HG03045 (cell line): Measurements from ENCODE around the gene SPAG8.

Experiments
- ATAC-seq: cut with Tn5 transposase; IDR thresholded peaks from one replicate; pipeline ENCODE4 v1.9.1; 2021; ENCODE audit warnings: mild to moderate bottlenecking, moderate library complexity; ENCODE audit not compliant: unreplicated experiment

The SPAG8 gene

DNA sequence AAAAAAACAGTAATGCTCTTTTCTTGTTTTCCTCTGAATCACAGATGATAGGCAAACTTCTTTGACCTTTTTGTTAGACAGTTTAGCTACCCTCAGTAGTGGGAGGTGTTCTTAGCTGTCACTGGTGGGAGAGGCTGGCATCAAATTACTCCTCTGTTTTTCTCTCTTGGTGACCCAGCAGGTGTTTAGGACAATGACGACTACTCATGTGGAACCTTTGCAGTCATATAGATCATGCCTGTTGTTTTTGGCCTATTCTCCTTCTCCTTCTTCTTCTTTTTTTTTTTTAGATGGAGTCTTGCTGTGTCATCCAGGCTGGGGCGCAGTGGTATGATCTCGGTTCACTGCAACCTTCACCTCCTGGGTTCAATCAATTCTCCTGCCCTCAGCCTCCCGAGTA is 36.0 kb downstream of the SPAG8 start:
- no peak for ATAC-seq

DNA sequence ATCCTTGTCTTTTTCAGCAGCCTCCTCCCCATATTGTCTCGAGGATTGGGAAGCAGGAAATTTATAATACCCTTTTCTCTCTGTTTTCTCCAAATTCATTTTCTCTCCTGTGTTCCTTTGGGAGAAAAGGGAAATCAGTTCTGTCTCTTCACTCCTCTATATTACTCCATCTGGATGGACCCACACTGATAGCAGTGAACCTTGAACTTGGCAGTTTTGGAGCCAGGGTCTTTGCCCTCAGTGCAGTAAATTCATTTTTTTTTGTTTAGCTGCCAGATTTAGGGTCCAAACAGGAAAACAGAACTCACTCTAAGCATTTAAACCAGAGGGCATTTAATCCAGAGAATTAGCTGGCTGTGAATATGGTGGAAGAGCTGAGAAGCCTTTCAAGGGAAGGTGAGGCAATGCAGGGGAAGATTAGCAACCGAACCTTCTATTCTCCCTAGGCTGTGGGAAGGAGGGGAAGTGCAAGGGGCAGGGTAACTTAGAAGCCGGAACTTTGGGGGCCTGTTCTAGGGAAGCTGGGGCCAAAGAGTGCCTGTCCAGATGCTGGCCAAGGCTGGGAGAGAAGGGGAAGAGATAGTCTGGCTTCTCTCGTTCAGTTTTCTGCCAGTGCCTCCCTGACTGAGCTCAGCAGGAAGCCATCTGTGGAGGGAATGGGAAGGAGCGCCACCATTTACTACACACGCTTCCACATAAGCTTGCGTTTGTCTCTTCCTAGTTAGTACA is 37.0 kb downstream of the SPAG8 start:
- no peak for ATAC-seq

DNA sequence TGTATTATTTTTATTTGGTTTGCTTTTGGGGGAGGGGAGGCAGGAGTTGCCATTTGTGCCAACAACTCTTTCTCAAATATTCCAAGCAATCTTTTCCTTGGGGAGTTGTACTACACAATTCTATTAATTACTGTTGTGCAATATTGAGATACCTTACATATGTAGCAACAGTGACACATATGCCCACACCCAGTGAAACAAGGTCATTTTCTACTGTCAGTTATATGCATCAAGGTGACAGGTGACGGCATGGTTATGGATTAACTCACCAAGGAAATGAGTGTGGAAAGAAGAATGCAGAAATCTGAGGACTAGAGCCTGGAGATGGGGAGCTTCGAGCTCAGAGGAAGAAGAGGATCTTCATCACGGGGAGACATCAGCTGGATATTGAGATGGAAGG is 40.1 kb downstream of the SPAG8 start:
- no peak for ATAC-seq

DNA sequence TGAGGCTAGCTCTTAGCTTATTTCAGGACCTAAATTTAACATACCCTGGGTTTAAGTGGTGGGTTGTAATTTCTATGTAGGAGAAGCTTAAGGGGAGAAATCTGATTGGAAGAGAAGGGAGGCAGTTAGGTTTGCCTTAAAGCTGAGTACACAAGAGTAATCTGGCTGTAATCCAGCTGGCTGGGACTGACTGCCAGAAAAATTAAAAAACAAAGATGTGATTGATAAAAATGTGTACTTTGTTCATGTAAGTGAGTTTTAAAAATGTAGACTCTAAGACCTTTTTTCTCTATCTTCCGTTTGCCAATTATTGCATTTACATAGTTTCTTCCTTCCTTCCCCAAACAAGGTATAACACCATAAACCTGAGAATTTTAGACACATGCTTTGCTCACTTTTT is 40.5 kb downstream of the SPAG8 start:
- ATAC-seq: no peak

DNA sequence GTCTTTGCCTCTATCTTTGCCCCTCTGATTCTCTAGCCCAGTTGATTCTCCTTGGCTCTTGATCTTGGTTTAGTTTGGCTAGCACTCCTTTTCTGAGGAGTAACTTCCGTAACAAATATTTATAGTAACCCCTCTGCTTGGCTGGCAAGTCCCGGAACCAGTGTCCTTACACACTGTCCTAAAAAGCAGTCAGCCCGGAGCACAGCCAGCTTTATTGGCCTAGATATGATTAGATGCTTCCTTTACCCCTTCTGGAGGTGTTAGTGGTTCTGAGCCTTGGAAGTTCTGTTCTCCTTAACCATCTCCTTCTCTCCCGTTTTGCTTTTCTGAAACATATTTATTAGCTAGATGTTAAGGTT is 41.0 kb downstream of the SPAG8 start:
- no peak for ATAC-seq

DNA sequence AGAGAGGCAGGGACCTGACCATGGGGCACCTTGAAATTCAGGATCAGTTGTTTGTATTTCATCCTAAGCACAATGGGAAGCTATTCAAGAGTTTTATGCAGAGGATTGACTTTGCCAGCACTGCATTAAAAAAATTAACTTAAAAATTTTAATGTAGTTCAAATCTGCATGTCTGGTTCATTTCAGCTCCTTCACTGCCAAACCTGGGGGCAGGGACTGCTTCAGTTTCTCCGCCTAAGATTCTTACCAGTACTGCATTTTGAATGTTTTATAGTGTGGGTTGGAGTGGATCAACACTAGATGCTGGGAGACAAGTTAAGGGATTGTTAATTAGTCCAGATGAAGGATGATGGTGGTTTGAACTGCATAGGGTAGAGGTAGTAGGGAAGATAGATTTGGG is 42.3 kb downstream of the SPAG8 start:
- ATAC-seq: no peak

DNA sequence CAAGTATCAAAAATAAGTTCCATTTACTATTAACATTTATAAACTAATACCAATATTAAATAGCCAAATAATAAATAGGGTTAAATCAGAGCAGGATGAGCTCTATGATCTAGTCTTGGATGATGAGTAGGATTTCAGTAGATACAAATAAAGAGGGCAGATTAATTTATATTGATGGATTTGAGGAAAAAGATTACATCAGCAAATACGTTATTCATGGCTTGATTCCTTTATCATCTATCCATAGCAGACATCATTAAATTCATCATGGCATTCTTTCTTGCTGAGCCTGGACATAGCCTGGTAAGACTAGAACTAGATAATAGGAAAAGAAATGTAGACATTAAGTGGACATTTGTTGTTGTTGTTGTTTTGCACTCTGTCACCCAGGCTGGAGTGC is 44.6 kb downstream of the SPAG8 start:
- ATAC-seq: no peak

DNA sequence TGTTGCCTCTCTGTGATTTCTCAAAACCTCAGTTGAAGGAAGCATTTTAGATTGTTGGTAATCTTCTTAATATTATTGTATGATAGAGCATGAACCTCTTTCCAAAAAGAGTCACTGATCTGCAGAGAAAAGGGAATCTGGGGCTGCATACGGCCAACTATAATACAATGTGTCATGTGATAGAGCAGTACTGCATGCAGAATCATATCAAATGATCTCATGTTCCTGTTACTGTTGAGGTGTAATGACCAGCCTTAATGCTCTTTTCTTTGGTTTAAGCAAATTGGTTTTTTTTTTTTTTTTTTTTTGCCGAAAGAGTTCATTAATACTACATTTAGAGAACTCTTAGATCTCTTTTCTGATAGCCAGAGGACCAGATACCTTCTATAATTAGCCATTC is 45.1 kb downstream of the SPAG8 start:
- ATAC-seq: no peak

DNA sequence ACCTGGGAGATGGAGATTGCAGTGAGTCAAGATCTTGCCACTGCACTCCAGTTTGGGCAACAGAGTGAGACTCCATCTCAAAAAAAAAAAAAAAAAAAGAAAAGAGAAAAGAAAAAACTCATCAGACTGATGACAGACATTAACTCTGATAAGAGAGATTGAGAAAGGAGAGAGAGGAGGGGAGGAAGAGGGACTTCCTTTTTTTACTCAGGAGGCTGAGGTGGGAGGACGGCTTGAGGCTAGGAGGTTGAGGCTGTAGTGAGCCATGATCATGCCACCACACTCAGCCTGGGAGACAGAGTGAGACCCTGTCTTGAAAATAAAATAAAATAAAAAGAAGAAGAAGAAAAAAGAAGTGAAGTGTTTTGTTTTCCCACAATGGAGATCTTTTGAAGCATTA is 48.3 kb downstream of the SPAG8 start:
- ATAC-seq: no peak

DNA sequence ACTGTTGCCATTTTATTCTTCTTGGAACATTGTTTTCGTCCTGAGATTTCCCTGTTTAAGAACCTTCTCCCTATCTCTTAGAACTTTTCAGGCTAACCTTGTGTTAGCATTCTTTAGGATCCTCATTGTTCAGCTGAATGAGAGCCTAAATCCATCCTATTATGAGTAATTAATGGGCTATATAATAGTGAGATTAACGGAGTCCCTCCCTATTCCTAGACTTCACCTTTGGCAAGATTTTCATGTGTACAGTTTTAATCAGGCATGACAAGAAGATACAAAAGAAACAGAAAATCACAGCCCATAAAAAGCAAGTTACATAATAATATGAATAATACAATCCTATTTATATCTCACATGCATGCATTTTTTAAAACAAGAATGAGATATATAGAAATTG is 48.9 kb downstream of the SPAG8 start:
- no peak for ATAC-seq

DNA sequence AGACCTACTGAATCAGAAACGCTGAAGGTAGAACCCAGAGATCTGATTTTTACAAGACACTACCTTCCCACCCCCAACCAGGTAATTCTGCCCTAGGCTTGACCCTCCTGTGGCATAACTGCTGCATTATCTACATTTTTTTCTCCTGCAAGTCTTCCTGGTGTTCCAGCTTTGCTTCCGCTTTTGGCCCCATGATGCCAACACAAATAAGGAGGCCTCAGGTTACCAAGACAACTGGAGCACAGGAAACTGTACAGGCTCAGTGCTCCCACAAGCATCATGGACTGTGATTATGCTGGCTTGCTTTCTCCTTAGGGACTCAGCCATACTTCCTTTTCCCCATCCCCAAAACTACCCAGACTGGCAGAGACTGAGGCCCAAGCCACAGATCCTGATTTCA is 51.4 kb downstream of the SPAG8 start:
- ATAC-seq: no peak

DNA sequence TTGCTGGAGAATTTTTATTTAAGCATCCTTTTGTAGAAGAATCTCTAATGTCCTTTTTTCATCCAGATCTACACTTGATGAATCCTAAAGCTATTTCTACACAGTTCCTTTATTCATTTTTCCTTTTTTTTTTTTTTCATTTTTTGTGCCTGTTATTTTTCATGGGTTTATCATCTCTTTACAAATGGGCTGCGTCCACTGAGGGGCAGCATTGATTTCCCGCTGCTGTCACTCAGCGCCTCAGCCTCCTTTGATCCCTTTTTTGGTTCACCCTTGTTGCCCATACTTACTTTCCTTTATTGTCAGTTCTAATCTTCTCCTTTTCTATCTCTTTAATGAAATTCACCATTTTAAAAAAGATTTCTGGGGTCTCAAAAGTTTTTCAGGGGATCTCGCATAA is 52.3 kb downstream of the SPAG8 start:
- no peak for ATAC-seq
